T-helper 2 cell treated with Interferon-gamma antibody and Interleukin-4, amounts not matched to agents 5 μg/mL and 100 μg/mL, for 36 hours (primary cell): Measurements from ENCODE around the gene EIF3K.
A peak's percentile ranks its signal among the peaks of the same experiment; 100 is the strongest.

Experiments used
- DNase-seq: peaks from one replicate; pipeline ENCODE4 v3.0.0; 2021; ENCODE audit warnings: low spot score
- H3K27ac Mint-ChIP-seq: one replicate; pipeline ENCODE4 v1.8.0; 2021; ENCODE audit warnings: mild to moderate bottlenecking, mixed read lengths
- H3K27me3 Mint-ChIP-seq: one replicate; pipeline ENCODE4 v1.8.0; 2021; ENCODE audit warnings: low read depth, mixed read lengths
- H3K36me3 Mint-ChIP-seq: one replicate; pipeline ENCODE4 v1.8.0; 2021; ENCODE audit warnings: low read depth, mixed read lengths
- H3K4me1 Mint-ChIP-seq: one replicate; pipeline ENCODE4 v1.8.0; 2021; ENCODE audit warnings: low read depth, mixed read lengths
- H3K4me3 Mint-ChIP-seq: one replicate; pipeline ENCODE4 v1.8.0; 2022; ENCODE audit warnings: mild to moderate bottlenecking, moderate library complexity, mixed read lengths
- H3K9me3 Mint-ChIP-seq: one replicate; pipeline ENCODE4 v1.8.0; 2021; ENCODE audit warnings: mixed read lengths

Gene EIF3K

GRCh38 chr19:38684862-38685665, 66.1 kb downstream of the EIF3K start:
- Mint-ChIP-seq H3K27me3 (no peaks in the 10 kb centered on the region), H3K36me3 (peaks cover 45% of the 10 kb centered on the region), H3K4me3 (peak overlapping the region; percentile 63), H3K9me3 (peaks cover 5% of the 10 kb centered on the region), H3K4me1 (peaks cover 80% of the 10 kb centered on the region), H3K27ac (peak overlapping the region; percentile 62)
- no peak for DNase-seq

- peaks cover 75% of the 10 kb centered on the region for H3K4me1 Mint-ChIP-seq
- no peak for DNase-seq
- peaks cover 5% of the 10 kb centered on the region for H3K9me3 Mint-ChIP-seq
- peaks cover 43% of the 10 kb centered on the region for H3K36me3 Mint-ChIP-seq
- peak overlapping the region; percentile 63 for H3K4me3 Mint-ChIP-seq
- H3K27ac Mint-ChIP-seq, result peak overlapping the region; percentile 80
- H3K27me3 Mint-ChIP-seq, result no peaks in the 10 kb centered on the region
Observed at GRCh38 chr19:38685666-38686529, 66.9 kb downstream of the EIF3K start.

GRCh38 chr19:38686530-38686888, 67.5 kb downstream of the EIF3K start:
- Mint-ChIP-seq H3K9me3 (peaks cover 5% of the 10 kb centered on the region), H3K27ac (peak overlapping the region; percentile 80), H3K4me3 (peak overlapping the region; percentile 63), H3K4me1 (peaks cover 71% of the 10 kb centered on the region), H3K27me3 (no peaks in the 10 kb centered on the region), H3K36me3 (peaks cover 39% of the 10 kb centered on the region)
- peak; percentile 61 for DNase-seq
